SJSA1 (cell line): ENCODE measurements around the gene IKZF1. TPM values are rescaled to one million over a fixed set of nuclear protein-coding genes. Genes with fewer than 3 reads are reported as not detected.

Source experiments
- DNase-seq, 2 experiments: peaks; one replicate each; pipeline ENCODE4 v3.0.0-alpha.2; 2015 to 2020; ENCODE audit warnings: low spot score in 2 of 2, low read depth in 1 of 2
- H3K27ac ChIP-seq: fragments of 250-450 bp; sonication (Bioruptor Pico); 2 replicates; pipeline ENCODE4 v1.5.1; 2020; ENCODE audit warnings: mild to moderate bottlenecking, moderate library complexity
- H3K27me3 ChIP-seq: fragments of 250-450 bp; sonication (Bioruptor Pico); replicated peaks from 2 replicates; pipeline ENCODE4 v1.5.1; 2020; ENCODE audit warnings: mild to moderate bottlenecking, moderate library complexity
- H3K36me3 ChIP-seq: fragments of 250-450 bp; sonication (Bioruptor Pico); 2 replicates; pipeline ENCODE4 v1.5.1; 2020; ENCODE audit warnings: mild to moderate bottlenecking
- H3K4me1 ChIP-seq: fragments of 250-450 bp; sonication (Bioruptor Pico); replicated peaks from 2 replicates; pipeline ENCODE4 v1.6.1; 2021; ENCODE audit warnings: mild to moderate bottlenecking
- H3K4me3 ChIP-seq: fragments of 250-450 bp; sonication (Bioruptor Pico); 2 replicates; pipeline ENCODE4 v1.5.1; 2020; ENCODE audit warnings: mild to moderate bottlenecking
- H3K9me3 ChIP-seq: fragments of 250-450 bp; sonication (Bioruptor Pico); replicated peaks from 2 replicates; pipeline ENCODE4 v1.5.1; 2020; ENCODE audit warnings: mild to moderate bottlenecking
- total RNA-seq: library from RNA; depleted of rRNA; stranded (reverse); fragments of >200 nt; shearing (Covaris generic); gene quantifications from 2 replicates; pipeline ENCODE4 v1.2.3, GENCODE V29; 2014

IKZF1 gene
- total RNA-seq, 1 experiment from 2014 or later, result not detected

DNA sequence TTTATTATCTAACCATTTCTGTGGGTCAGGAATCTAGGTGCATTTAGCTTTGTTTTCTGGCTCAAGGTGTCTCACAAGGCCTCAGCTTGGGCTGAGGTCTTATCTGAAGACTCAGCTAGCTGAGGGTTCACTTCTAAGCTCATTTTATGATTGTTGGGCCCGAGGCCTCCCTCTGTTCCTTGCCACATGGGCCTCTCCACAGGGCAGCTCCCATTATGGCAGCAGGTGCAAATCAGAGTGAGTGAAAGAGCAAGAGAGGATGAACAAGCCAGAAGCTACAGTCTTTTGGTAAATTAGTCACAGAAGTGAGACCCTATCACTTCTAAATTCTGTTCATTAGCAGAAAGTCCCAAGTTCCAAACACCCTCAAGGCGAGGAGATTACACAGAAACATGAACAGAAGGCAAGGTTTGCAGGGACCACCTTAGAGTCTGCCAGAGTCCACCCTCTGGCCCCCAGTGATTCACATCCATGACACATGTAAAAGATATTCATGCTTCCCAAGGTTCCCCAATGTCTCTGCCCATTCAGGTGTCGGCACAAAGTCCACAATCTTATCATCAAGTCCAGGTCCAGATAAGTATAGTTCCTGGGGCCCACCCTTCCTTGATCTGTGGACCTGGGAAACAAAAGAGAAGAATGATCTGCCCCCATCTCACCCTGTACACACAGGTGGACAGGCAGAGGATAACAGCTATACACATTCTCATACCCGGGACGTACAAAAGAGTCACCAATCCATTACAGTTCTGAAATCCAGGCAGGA is 121.9 kb downstream of the IKZF1 start:
- H3K36me3 ChIP-seq, result no peaks in the 10 kb centered on the region
- no peak overlapping the region for H3K4me3 ChIP-seq
- H3K27ac ChIP-seq, result no peak overlapping the region
- DNase-seq, result no peak
- H3K9me3 ChIP-seq, result no peaks in the 10 kb centered on the region
- H3K4me1 ChIP-seq, result no peaks in the 10 kb centered on the region
- no peaks in the 10 kb centered on the region; the same call in 1 of the 2 replicates for H3K27me3 ChIP-seq

DNA sequence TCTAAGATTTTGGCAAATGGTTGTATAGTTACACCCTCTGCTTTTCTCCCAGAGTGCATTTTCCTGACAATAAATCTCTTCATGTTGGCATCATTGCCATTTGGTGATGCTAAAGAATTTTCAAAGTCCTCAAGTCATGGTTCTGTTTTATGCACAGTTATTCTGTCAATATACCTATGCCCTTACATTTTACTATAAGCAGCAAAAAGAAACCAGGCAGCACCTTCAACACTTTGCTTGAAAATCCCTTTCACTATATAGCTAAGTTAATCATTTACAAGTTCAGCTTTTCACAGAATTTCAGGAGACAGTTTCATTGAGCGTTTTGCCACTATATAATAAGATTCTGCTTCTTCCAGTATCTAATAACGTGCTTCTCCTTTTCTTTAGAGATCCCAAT is 123.0 kb downstream of the IKZF1 start:
- no peak for DNase-seq
- no peaks in the 10 kb centered on the region for H3K4me1 ChIP-seq
- H3K36me3 ChIP-seq, result no peaks in the 10 kb centered on the region
- H3K27me3 ChIP-seq, result no peaks in the 10 kb centered on the region; the same call in 1 of the 2 replicates
- no peak overlapping the region for H3K4me3 ChIP-seq
- no peaks in the 10 kb centered on the region for H3K9me3 ChIP-seq
- no peak overlapping the region for H3K27ac ChIP-seq

DNA sequence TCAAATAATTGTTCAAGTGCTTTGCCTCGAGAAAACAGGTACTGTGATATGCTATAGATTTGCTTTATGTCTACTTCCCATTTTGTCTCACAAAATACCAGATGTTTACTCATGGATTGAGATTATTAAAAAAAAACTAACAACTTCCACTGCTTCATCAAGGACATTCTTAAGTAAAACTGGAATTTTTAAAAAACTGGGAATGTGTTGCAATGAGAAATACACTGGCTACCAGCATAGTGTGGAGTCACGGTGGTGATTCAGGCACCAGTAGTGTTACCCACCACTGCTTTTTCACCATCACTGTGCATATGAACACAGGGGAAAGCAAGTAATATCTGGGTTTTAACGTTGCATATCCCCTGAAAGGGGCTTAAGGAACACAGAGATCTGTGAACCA is 124.4 kb downstream of the IKZF1 start:
- Histone ChIP-seq H3K36me3 (no peaks in the 10 kb centered on the region), H3K27ac (no peak overlapping the region), H3K9me3 (no peaks in the 10 kb centered on the region), H3K4me3 (no peak overlapping the region), H3K4me1 (no peaks in the 10 kb centered on the region), H3K27me3 (no peaks in the 10 kb centered on the region; the same call in 1 of the 2 replicates)
- no peak for DNase-seq

DNA sequence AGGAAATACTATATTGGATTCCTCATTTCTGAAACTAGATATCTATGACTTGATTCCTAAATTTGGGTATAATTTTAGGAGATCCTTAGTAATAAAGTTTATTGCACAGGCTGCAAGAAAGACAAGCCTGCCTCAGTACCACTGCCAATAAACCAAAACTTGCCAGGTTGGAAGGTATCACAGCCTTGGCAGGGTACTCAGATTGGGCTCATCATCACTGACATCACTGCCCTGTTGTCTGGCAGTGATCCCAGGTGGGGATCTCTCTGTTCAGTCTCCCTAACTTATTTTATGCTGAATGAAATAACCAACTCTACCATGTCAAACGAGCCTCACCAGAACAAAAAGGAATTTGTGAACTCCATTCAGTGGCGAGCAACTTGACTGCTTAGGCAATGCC is 126.8 kb downstream of the IKZF1 start:
- no peak for DNase-seq
- no peak overlapping the region for H3K27ac ChIP-seq
- no peaks in the 10 kb centered on the region for H3K4me1 ChIP-seq
- H3K9me3 ChIP-seq, result no peaks in the 10 kb centered on the region
- H3K36me3 ChIP-seq, result no peaks in the 10 kb centered on the region
- H3K27me3 ChIP-seq, result no peaks in the 10 kb centered on the region
- no peak overlapping the region for H3K4me3 ChIP-seq

DNA sequence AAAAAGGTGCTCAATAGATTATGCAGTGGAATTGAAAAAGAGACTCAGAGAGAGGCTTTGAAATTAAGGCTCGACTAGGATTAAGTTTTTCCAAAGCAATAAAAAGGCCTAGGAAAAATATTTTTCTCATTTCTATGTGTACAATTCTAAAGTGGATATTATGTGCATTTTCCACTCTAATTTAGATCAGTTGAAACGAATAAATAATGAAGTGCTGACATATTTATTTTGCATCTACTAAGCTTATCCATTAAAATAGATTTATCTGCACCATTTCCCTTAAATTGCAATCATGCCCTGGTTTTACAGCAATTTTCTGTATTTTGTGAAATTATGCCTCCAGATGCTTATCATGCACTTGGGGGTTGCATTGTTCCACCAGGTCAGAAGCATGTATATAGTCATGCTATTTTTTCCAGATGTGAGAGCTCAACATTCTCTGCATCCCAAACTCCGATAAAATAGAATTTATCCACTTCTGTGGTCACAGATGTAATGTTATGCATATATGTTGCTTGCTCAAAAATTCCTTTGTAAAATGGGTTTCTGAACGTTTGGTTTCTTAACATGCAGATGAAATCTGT is 127.3 kb downstream of the IKZF1 start:
- no peaks in the 10 kb centered on the region for H3K9me3 ChIP-seq
- no peak for DNase-seq

DNA sequence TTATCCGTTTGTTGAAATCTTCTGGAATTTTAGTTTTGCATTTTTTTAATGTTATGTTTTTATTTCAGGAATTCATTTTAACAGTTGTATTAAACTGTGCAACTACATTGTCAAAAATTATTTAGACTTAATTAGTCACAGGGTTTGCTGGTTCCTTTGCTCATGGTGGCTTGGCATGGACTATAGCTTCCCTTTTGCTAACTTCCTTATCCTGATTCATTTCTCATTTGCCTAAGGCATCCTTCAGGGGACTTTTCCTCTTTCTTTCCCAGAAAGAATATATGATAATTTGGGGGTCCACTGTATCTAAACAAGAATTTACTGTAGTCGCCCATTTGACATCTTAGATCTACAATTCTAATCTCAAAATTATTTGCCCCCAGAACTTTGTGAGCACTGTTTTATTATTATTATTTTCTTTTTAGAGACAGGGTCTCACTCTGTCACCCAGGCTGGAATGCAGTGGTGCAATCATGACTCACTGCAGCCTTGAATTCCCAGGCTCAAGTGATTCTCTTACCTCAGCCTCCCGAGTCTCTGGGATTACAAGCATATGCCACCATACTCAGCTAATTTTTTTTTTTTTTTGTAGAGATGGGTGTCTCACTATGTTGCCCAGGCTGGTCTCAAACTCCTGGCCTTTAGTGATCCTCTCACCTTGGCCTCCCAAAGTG is 131.8 kb downstream of the IKZF1 start:
- H3K9me3 ChIP-seq, result no peaks in the 10 kb centered on the region

More for the DNA sequence above, 127.3 kb downstream of the IKZF1 start:
- no peaks in the 10 kb centered on the region for H3K36me3 ChIP-seq
- no peak overlapping the region for H3K4me3 ChIP-seq
- 0 out of 2 replicates have a peak, but pooled peaks cover 3% of the 10 kb centered on the region for H3K4me1 ChIP-seq
- no peak overlapping the region for H3K27ac ChIP-seq
- H3K27me3 ChIP-seq, result no peaks in the 10 kb centered on the region

DNA sequence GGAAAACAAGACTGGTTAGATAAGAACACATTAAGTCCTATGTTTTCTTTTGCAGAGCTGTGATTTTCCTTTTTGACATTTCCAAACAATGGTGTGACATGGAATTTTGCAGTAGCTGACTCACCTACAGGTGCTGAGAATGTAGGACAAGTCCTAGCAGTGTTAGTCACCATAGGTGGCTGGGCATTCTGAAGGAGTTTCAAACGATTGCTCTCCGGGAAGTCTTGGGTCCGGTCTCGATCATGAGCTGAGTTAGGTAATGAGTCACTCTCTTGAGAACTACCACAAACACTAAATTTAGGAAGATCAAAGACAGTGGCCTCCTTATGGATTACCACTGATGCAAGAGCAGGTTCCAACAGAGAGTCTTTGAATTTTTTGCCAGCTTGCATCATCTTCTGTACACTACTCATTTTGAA is 142.0 kb downstream of the IKZF1 start:
- Histone ChIP-seq H3K4me3 (no peak overlapping the region), H3K27me3 (no peaks in the 10 kb centered on the region), H3K27ac (no peak overlapping the region), H3K4me1 (peaks cover 19% of the 10 kb centered on the region), H3K9me3 (no peaks in the 10 kb centered on the region), H3K36me3 (peaks cover 53% of the 10 kb centered on the region)
- no peak for DNase-seq

More for the DNA sequence above, 131.8 kb downstream of the IKZF1 start:
- Histone ChIP-seq H3K27me3 (no peaks in the 10 kb centered on the region), H3K4me3 (no peak overlapping the region), H3K36me3 (peaks cover 34% of the 10 kb centered on the region), H3K4me1 (0 out of 2 replicates have a peak, but pooled peaks cover 4% of the 10 kb centered on the region), H3K27ac (peak overlapping the region; percentile 38; the same call in 1 of the 2 replicates)
- peak in 1 of 2 experiments; percentile 11 for DNase-seq

DNA sequence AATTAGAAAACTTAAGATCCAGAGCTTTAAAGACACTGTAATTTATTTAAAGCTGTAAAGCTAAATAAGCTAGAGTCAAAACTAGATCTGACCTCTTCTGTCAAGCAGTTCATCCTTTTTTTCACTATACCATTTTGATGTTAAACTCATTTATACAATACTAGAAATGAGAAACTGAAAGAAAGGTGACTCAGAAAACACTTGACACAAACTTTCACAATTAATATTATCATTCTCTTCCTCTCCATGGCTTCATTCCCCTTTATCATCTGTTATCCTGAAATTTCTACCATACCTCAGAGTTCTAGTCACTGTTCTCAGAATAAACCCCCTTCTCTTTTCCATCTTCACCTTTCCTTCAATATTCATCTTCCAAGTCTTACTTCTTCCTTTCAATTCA is 144.3 kb downstream of the IKZF1 start:
- Histone ChIP-seq H3K4me1 (peaks cover 19% of the 10 kb centered on the region), H3K36me3 (peaks cover 39% of the 10 kb centered on the region), H3K27ac (no peak overlapping the region), H3K4me3 (no peak overlapping the region), H3K27me3 (no peaks in the 10 kb centered on the region), H3K9me3 (no peaks in the 10 kb centered on the region)
- no peak for DNase-seq

DNA sequence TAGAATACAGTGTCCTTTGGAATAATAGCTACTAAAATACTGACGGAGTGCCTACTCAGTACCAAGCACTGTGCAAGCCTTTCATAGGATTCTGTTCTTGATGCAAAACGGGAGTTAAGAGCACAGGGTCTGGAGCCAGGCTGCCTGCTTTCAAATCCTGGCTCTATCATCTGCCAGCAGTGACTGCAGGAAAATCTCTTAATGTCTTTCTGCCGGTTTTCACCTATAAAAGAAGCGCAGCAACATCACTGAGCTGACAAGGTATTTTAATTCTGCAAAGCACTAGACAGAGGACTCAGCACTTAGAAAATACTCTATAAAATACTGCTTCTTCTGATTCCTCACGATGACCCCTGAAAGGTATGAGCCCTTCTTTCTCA is 145.0 kb downstream of the IKZF1 start:
- DNase-seq, result no peak
- Histone ChIP-seq H3K27ac (no peak overlapping the region), H3K9me3 (no peaks in the 10 kb centered on the region), H3K27me3 (no peaks in the 10 kb centered on the region), H3K4me3 (peak overlapping the region; percentile 72), H3K36me3 (peaks cover 34% of the 10 kb centered on the region), H3K4me1 (peaks cover 19% of the 10 kb centered on the region)

DNA sequence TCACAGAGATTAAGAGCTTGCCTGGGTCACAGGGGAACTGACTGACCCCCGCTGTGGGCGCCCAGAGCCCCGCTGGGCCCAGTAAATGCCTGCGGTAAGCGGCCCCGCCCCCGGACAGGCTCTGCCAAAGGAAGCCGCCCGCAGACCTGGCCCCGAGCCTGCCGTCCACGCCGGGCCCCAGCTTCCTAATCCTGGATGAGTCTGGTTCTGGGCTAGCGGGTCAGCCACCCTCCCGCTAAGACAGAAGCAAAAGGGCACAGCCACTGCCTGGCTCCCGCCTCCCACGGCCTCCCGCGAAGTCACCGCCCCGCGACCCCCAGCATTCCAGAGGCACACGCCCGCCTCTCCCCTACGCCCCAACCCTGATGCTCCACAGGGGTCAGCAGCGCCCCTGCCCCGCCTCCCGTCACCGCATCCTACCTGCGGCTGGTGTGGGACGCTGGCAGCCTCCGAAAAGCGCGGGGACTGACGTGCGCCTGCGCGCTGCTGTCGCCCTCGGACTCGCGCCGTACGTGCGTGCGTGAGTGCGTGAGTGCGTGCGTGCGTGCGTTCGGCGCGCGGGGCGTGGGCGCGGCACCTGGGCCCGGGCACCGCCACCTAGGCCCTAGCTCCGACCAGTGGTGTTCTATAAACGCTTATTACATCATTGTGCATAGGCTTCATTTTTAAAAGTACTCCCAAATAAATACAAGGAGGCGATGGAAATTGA is 145.5 kb downstream of the IKZF1 start, which contains the start of gene FIGNL1:
Gene FIGNL1 (minus strand): TSS at position 470 of the 709 bp plus-strand sequence. CDS start 3,063 bp downstream, outside the sequence.
- Histone ChIP-seq H3K4me3 (peak within 1 kb of the TSS; percentile 72), H3K27me3 (no peaks in the 10 kb centered on the region), H3K9me3 (no peaks in the 10 kb centered on the region), H3K4me1 (peaks cover 19% of the 10 kb centered on the region), H3K27ac (peak within 1 kb of the TSS; percentile 52), H3K36me3 (peaks cover 28% of the 10 kb centered on the region)
- DNase-seq, result peak; percentile 56 to 65

DNA sequence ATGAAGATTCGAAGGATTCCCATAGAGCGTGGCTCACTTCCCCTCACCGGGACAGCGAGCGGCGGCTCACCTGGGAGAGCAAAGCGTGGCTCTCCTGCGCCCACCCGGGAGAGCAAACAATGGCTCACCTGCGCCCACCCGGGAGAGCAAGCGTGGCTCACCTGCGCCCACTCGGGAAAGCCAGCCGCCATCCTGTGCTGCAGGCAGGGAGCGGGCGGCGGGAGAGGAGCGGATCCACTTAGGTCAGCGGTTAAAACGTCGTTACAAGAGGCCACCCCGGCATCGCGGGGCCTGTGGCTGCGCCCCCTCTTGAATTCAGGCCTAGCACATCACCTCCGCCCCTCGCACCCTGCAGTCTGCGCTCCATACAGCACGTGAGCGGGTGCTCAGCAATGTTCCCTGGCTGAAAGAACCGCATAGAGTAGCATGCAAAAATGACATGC is 146.1 kb downstream of the IKZF1 start:
- H3K27ac ChIP-seq, result peak overlapping the region; percentile 52; the same call in 1 of the 2 replicates
- no peaks in the 10 kb centered on the region for H3K27me3 ChIP-seq
- no peaks in the 10 kb centered on the region for H3K9me3 ChIP-seq
- H3K4me1 ChIP-seq, result peaks cover 19% of the 10 kb centered on the region
- no peak for DNase-seq
- H3K36me3 ChIP-seq, result peaks cover 23% of the 10 kb centered on the region
- H3K4me3 ChIP-seq, result peak overlapping the region; percentile 72
